Measurements from ENCODE around the gene IRAK1. TPM values are rescaled to one million over a fixed set of nuclear protein-coding genes. Genes with fewer than 3 reads are reported as not detected.

Gene IRAK1
- polyA plus RNA-seq, 1 donor from 2014 or later, result 6.8 TPM

DNA sequence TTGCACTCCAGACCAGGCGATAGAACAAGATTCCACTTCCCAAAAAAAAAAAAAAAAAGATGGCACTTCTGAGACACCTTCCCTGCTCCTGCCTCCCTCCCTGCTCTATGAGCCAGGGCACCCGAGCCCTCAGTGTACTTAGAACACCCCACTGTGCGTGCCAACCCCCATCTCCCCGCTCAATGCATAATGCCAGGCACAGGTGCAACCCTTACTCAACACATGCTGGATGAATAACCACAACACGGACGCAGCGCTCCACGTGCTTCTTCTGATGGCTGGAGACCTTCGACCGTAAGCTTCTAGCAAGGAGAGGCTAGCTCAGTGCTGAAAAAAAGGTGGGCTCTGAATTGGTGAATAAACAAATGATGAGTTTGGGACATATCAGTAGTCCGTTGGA is 19.9 kb upstream of the IRAK1 start:
- no peaks in the 10 kb centered on the region for H4K20me1 ChIP-seq (ENCODE audit: insufficient read depth)
- H3K27ac ChIP-seq (ENCODE audit: low read length), result no peak overlapping the region
- no peaks in the 10 kb centered on the region for H3K27me3 ChIP-seq (ENCODE audit: insufficient read depth, low read depth, low read length)
- H3K9me3 ChIP-seq (ENCODE audit: low read length), result no peaks in the 10 kb centered on the region
- no peaks in the 10 kb centered on the region for H3K79me2 ChIP-seq (replicated peaks; ENCODE audit: insufficient read depth, low read length)
- H3K36me3 ChIP-seq (ENCODE audit: insufficient read depth, low read length), result no peaks in the 10 kb centered on the region
- H3K4me2 ChIP-seq (ENCODE audit: low read length), result no peak overlapping the region
- no peaks in the 10 kb centered on the region for H3F3A ChIP-seq (ENCODE audit: insufficient read depth, low read length, poor library complexity, severe bottlenecking)
- no peak overlapping the region for H3K4me3 ChIP-seq (ENCODE audit: low read length)
- no peak for TF ChIP-seq RAD21 (conservative IDR thresholded peaks at IDR 0.05)
- H3K9ac ChIP-seq (ENCODE audit: low read length), result no peak overlapping the region
- H3K9me2 ChIP-seq (ENCODE audit: insufficient read depth, low read length), result no peaks in the 10 kb centered on the region
- no peak overlapping the region for H2AFZ ChIP-seq (ENCODE audit: low read depth, low read length)

DNA sequence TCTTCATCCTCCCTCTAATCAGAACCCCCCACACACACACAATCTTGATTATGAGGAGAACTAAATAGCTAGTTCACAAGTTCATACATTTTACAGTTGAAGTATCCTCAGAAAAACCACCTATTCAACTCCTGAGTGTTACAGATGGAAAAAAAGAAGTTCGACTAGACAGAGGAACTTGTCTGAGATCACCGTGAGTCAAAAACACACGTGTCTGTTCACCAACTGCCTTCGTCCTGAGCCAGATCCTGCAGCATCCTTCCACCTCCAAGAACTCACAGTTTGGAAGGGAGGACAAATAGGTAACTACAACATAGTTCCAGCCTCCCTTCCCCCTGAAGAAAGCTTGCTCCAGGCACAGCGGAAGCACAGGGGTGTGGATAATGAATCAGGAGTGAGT is 19.0 kb upstream of the IRAK1 start:
- TF ChIP-seq MXI1 (conservative IDR thresholded peaks at IDR 0.05; ENCODE audit: poor library complexity, severe bottlenecking) (no peak), EZH2 (IDR thresholded peaks at IDR 0.05; ENCODE audit: borderline replicate concordance, insufficient read depth, low read length, poor library complexity, severe bottlenecking) (no peak), TAF1 (IDR thresholded peaks at IDR 0.05; ENCODE audit: low read depth) (no peak), RAD21 (conservative IDR thresholded peaks at IDR 0.05) (no peak), EP300 (conservative IDR thresholded peaks at IDR 0.05; ENCODE audit: poor library complexity, severe bottlenecking) (no peak), POLR2AphosphoS5 (IDR thresholded peaks at IDR 0.05) (no peak), SMC3 (conservative IDR thresholded peaks at IDR 0.05; ENCODE audit: poor library complexity) (no peak)
- TF ChIP-seq, protein P1, sequence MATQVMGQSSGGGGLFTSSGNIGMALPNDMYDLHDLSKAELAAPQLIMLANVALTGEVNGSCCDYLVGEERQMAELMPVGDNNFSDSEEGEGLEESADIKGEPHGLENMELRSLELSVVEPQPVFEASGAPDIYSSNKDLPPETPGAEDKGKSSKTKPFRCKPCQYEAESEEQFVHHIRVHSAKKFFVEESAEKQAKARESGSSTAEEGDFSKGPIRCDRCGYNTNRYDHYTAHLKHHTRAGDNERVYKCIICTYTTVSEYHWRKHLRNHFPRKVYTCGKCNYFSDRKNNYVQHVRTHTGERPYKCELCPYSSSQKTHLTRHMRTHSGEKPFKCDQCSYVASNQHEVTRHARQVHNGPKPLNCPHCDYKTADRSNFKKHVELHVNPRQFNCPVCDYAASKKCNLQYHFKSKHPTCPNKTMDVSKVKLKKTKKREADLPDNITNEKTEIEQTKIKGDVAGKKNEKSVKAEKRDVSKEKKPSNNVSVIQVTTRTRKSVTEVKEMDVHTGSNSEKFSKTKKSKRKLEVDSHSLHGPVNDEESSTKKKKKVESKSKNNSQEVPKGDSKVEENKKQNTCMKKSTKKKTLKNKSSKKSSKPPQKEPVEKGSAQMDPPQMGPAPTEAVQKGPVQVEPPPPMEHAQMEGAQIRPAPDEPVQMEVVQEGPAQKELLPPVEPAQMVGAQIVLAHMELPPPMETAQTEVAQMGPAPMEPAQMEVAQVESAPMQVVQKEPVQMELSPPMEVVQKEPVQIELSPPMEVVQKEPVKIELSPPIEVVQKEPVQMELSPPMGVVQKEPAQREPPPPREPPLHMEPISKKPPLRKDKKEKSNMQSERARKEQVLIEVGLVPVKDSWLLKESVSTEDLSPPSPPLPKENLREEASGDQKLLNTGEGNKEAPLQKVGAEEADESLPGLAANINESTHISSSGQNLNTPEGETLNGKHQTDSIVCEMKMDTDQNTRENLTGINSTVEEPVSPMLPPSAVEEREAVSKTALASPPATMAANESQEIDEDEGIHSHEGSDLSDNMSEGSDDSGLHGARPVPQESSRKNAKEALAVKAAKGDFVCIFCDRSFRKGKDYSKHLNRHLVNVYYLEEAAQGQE (IDR thresholded peaks at IDR 0.05; ENCODE audit: borderline replicate concordance), result no peak
- TF ChIP-seq, protein P2, sequence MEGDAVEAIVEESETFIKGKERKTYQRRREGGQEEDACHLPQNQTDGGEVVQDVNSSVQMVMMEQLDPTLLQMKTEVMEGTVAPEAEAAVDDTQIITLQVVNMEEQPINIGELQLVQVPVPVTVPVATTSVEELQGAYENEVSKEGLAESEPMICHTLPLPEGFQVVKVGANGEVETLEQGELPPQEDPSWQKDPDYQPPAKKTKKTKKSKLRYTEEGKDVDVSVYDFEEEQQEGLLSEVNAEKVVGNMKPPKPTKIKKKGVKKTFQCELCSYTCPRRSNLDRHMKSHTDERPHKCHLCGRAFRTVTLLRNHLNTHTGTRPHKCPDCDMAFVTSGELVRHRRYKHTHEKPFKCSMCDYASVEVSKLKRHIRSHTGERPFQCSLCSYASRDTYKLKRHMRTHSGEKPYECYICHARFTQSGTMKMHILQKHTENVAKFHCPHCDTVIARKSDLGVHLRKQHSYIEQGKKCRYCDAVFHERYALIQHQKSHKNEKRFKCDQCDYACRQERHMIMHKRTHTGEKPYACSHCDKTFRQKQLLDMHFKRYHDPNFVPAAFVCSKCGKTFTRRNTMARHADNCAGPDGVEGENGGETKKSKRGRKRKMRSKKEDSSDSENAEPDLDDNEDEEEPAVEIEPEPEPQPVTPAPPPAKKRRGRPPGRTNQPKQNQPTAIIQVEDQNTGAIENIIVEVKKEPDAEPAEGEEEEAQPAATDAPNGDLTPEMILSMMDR (IDR thresholded peaks at IDR 0.05; ENCODE audit: poor library complexity, severe bottlenecking), result no peak
- H3K9me3 ChIP-seq (ENCODE audit: low read length), result no peaks in the 10 kb centered on the region
- H3F3A ChIP-seq (ENCODE audit: insufficient read depth, low read length, poor library complexity, severe bottlenecking), result no peaks in the 10 kb centered on the region
- no peak overlapping the region for H3K27ac ChIP-seq (ENCODE audit: low read length)
- no peaks in the 10 kb centered on the region for H4K20me1 ChIP-seq (ENCODE audit: insufficient read depth)
- H2AFZ ChIP-seq (ENCODE audit: low read depth, low read length), result no peak overlapping the region
- H3K9ac ChIP-seq (ENCODE audit: low read length), result no peak overlapping the region
- no peaks in the 10 kb centered on the region for H3K36me3 ChIP-seq (ENCODE audit: insufficient read depth, low read length)
- H3K9me2 ChIP-seq (ENCODE audit: insufficient read depth, low read length), result no peaks in the 10 kb centered on the region
- no peaks in the 10 kb centered on the region for H3K27me3 ChIP-seq (ENCODE audit: insufficient read depth, low read depth, low read length)
- no peak overlapping the region for H3K4me2 ChIP-seq (ENCODE audit: low read length)
- H3K4me3 ChIP-seq (ENCODE audit: low read length), result no peak overlapping the region
- no peaks in the 10 kb centered on the region for H3K79me2 ChIP-seq (replicated peaks; ENCODE audit: insufficient read depth, low read length)

DNA sequence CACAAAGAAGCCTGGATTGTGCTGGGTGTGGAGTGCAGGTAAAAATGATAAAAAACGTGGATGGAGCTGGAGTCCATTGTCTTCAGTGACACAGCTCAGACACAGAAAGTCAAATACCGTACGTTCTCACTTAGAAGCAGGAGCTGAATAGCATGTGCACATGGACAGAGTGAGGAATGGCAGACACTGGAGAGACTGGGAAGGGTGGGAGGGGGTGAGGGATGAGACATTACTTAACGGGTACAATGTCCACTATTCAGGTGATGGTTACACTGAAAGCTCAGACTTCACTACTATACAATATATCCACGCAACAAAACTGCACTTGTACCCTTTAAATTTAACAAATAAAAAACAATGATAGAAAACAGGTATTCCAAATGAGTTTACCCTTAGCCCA is 18.1 kb upstream of the IRAK1 start:
- H4K20me1 ChIP-seq (ENCODE audit: insufficient read depth), result no peaks in the 10 kb centered on the region

More for the DNA sequence above, 18.1 kb upstream of the IRAK1 start:
- no peak overlapping the region for H3K9ac ChIP-seq (ENCODE audit: low read length)
- no peak for TF ChIP-seq EZH2 (IDR thresholded peaks at IDR 0.05; ENCODE audit: borderline replicate concordance, insufficient read depth, low read length, poor library complexity, severe bottlenecking)
- no peak for TF ChIP-seq MXI1 (conservative IDR thresholded peaks at IDR 0.05; ENCODE audit: poor library complexity, severe bottlenecking)
- TF ChIP-seq, protein P1 (IDR thresholded peaks at IDR 0.05; ENCODE audit: borderline replicate concordance), result no peak
- no peak for TF ChIP-seq RAD21 (conservative IDR thresholded peaks at IDR 0.05)
- TF ChIP-seq POLR2AphosphoS5 (IDR thresholded peaks at IDR 0.05), result no peak
- no peak for TF ChIP-seq TAF1 (IDR thresholded peaks at IDR 0.05; ENCODE audit: low read depth)
- no peak for TF ChIP-seq EP300 (conservative IDR thresholded peaks at IDR 0.05; ENCODE audit: poor library complexity, severe bottlenecking)
- TF ChIP-seq, protein P2 (IDR thresholded peaks at IDR 0.05; ENCODE audit: poor library complexity, severe bottlenecking), result no peak
- TF ChIP-seq SMC3 (conservative IDR thresholded peaks at IDR 0.05; ENCODE audit: poor library complexity), result no peak
- no peaks in the 10 kb centered on the region for H3F3A ChIP-seq (ENCODE audit: insufficient read depth, low read length, poor library complexity, severe bottlenecking)
- no peaks in the 10 kb centered on the region for H3K36me3 ChIP-seq (ENCODE audit: insufficient read depth, low read length)
- H3K9me3 ChIP-seq (ENCODE audit: low read length), result no peaks in the 10 kb centered on the region
- no peak overlapping the region for H3K27ac ChIP-seq (ENCODE audit: low read length)
- H3K4me3 ChIP-seq (ENCODE audit: low read length), result no peak overlapping the region
- H3K79me2 ChIP-seq (replicated peaks; ENCODE audit: insufficient read depth, low read length), result no peaks in the 10 kb centered on the region
- no peak overlapping the region for H2AFZ ChIP-seq (ENCODE audit: low read depth, low read length)
- no peaks in the 10 kb centered on the region for H3K27me3 ChIP-seq (ENCODE audit: insufficient read depth, low read depth, low read length)
- H3K9me2 ChIP-seq (ENCODE audit: insufficient read depth, low read length), result no peaks in the 10 kb centered on the region
- no peak overlapping the region for H3K4me2 ChIP-seq (ENCODE audit: low read length)
